HG02623 (cell line): Measurements from ENCODE around the gene ANKRD13C.

Experiments used
- ATAC-seq: cut with Tn5 transposase; IDR thresholded peaks from one replicate; pipeline ENCODE4 v1.9.1; 2021; ENCODE audit warnings: moderate library complexity; ENCODE audit not compliant: unreplicated experiment

The ANKRD13C gene

DNA sequence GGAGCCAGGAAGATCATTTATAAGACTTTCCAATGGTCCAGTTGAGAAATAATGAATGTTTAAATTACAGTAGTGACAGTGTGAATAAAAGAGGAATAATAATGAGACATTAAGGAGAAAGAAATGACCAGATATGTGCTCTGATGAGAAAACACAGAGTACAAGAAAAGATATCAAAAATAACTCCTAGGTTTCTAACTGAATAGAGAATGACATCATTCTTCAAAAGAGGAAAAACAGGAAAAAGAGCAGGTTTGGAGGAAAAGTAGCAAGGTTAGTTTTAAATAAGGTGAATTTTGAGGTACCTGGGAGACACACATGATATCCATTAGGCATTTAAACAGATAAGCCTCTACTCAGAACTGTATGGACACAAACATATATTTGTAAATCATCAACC lies 55.0 kb downstream of the ANKRD13C start:
- no peak for ATAC-seq

DNA sequence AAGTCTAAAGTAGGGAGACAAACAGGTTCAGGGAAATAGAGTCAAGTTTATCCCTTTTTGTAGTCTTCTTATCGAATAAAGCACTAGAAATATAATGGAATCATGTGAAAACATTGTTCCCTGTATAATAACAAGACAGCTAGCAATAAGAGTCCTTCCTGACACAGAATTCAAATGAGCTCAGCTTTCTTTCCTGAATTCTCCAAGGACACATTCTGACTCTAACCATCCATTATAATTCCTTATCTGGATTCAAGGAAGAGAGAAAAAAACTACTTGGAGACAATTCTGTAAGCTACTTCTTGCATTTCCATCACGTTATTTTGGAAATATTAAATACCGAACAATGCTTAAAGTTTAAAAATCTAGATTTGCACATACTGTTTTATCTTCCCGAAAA lies 58.8 kb downstream of the ANKRD13C start:
- no peak for ATAC-seq

DNA sequence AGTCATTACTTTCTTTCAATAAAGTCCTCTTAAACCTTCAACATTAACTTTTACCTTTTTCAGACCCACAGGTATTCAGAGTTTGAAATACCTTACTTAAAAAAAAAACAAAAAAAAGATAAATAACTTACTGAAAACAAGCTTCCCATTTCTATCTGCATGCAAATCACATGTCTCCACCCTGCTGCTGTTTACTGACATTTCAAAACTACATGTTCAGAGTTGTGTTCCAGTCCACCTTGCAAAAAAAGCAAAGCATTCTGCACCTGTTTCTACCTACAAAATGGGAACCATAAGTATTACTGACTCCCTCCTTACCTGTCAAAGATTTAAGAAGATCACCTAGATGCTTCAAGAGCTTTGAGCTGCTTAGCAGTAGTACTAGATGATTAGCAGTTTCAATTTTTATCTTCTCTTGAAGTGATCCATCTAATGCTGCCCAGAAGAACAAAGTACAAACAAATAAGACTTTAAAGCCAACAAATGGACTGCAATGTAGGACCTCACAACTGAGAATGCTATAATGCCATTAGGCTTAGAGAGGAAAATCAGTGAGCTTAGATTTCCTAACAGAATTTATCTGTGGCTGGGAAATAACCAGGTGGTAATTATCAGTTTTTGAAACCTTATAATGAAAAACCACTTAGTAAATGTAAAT lies 61.2 kb downstream of the ANKRD13C start:
- ATAC-seq = no peak

DNA sequence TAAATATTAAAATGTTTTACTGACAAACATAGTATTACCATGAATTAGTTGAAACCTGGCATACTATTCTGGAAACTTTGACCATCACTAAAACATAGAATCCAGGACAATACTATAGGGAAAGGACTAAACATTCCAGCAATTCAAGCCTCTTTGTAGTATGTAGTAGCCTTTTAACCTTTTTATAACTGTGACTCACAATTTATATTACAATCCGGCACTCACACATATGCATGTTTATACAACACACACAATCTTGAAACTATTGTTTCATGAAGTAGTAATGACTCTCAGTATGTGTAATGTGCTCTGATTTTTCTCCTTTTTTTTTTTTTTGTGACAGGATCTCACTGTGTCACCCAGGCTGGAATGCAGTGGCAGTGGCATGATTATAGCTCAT lies 64.3 kb downstream of the ANKRD13C start:
- no peak for ATAC-seq

DNA sequence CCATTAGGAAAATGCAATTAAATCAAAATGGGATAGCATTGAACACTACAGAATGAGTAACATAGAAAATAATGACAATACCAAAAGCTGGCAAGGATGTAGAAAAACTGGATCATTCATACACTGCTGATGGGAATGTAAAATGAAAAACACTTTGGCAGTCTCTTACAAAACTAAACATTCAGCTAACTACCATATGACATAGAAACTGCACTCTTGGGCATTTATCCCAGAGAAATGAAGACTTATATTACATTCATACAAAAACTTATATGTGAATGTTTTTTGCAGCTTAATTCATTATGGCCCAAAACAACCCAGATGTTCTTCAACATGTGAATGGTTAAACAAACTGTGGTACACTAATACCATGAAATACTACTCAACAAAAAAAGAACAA lies 66.4 kb downstream of the ANKRD13C start:
- ATAC-seq = no peak

DNA sequence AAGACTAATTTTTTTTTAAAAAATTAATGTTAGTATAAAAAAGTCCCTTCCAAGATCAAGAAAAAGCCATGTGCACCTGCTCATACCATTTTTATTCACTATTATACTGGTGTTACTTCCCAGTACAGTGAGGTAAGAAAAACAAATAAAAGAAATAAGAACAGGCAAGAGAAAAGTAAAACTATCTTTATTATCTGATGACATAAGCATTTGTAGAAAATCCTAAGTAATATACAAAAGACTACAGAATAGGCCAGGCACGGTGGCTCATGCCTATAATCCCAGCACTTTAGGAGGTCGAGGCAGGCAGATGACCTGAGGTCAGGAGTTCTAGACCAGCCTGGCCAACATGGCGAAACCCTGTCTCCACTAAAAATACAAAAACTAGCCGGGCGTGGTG lies 68.1 kb downstream of the ANKRD13C start:
- no peak for ATAC-seq

DNA sequence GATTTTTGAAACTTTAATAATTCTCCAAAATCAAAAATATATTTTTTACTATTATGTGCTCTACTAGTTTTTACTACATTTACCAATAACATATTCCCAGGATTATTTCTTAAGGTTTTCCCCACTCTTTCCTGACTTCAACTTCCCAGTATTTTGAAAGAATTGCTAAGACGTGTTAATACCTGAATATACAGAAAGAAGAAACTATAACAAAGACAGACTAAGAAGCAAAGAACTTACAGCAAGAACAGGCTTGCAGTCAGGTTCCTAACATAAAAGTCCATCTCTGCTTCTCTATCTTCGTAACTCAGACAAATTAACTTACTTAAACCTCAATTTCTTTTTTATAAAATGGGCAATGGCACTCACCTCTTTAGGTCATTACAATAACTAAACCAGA lies 70.2 kb downstream of the ANKRD13C start:
- ATAC-seq = no peak

DNA sequence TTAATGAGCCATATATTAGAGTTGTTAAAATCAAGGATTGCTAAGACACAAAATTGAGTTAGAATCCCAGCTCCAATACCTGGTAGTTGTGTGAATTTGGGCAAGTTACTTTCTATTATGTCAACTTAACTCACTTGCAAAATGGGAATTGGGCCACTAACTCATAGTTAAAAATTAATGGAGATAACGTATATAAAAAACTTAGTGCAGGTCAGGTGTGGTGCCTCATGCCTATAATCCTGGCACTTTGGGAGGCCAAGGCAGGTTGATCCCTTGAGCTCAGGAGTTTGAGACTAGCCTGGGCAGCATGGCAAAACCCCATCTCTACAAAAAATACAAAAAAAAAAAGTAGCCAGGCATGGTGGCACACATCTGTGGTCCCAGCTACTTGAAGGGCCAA lies 75.8 kb downstream of the ANKRD13C start:
- no peak for ATAC-seq

DNA sequence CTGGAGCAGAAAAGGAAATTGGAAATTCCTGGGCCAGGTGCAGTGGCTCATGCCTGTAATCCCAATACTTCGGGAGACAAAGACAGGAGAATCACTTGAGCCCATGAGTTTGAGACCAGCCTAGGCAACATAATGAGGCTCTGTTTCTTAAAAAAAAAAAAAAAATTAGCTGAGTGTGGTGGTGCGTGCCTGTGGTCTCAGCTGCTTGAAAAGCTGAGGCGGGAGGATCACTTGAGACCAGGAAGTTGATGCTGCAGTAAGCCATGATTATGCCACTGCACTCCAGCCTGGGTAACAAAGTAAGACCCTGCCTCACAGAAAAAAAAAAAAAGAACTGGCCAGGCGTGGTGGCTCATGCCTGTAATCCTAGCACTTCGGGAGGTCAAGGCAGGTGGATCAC lies 76.6 kb downstream of the ANKRD13C start:
- ATAC-seq = no peak

DNA sequence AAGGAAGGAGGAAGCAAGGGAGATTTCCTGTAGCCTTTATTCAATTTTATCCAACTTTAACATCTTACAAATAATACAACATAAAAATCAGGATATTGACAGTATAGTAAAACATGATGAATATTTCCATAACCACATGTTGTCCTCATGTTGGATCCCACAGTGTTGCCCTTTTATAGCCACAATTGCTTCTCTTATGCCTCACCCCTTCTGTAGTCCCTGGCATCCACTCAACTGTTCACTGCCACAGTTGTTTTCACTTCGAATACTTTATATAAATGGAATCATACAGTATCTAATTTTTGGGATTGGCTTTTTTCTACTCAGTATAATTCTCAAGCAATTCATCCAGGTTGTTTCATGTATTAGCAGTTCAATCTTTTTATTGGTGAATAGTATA lies 88.6 kb downstream of the ANKRD13C start:
- no peak for ATAC-seq

DNA sequence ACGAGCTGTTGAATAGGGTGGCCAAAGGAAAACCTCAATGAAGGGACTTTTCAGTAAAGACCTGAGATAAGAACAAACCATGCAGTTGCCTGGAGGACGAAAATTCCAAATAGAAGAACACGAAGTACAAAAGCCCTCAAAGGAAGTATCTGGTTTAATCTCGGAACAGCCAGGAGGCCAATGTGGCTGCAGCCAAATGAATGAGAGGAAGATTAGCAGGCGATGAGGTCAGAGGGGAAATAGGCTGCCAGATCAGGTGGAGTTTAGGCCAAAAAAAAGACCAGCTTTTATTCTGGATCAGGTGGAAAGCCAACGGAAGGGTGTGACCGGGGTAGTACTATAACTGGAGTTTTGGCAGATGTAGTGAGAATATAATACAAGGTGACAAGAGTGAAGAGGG lies 89.7 kb downstream of the ANKRD13C start:
- no peak for ATAC-seq

DNA sequence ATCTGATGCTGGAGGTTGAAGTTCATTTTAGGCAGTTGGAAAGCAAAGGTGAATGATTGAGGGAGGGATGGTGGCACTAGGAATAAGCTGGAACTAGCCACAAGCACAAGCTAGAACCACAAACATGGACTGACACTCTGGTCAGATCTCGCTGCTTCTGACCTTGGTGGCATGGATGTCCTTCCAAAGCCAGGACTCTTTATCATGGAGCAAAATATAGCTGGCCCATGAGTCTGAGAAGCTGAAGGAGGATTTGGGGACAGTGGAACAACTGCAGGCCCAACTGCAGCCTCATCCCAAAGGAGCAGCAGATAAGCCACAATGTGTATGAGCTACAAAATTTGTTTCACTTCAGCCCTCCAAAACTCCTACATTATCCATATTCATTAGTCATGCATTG lies 97.9 kb downstream of the ANKRD13C start:
- ATAC-seq = no peak

DNA sequence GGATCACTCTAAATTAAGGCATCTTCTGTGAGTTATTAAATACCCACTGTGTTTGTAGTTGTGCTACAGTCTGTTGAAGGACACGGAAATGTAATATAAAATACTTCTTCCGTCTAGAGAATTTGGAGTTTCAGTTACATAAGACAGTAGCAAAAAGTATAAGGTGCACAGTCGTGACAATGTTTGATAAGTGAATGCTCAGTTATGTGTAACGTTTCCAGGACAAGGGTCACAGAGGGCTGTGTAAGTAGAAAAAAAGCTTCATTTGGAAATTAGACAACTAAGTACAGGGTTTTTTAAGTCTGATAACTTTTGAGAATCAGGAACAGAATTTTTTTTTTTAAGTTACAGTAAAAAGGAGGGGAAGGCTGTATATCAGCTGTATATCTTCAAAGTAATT lies 105.8 kb downstream of the ANKRD13C start:
- ATAC-seq = no peak

DNA sequence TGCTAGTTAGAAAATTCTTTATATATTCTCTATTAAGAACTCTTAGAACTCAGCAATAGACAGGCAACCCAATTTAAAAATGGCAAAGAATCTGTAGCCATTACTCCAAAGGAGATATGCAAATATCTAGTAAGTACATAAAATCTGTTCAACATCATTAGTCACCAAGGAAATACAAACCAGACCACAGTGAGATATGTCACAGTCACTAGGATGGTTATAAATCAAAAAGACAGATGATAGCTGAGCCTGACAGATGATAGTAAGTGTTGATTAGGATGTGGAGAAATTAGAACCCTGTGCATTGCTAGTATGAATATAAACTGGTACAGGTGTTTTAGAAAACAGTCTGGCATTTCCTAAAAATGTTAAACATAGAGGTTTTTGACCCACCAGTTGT lies 106.8 kb downstream of the ANKRD13C start:
- no peak for ATAC-seq

DNA sequence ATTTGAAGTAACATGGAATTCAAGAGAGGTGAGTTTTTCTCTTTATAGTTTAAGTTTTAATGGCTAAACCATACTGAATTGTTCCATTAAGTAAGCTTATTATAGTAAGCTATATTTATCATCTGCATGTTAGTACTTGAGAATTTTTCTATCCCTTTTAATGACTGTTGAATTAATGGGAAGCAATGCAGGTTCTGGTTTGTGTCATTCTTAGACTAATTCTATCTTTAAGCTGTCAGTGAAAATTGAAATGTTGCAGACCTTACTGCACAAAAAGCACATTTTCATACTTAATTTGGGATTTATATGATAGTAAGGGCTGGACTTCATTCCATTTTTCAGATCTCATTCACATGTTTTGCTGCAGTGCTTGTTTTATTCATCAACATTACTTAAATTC lies 107.4 kb downstream of the ANKRD13C start:
- ATAC-seq = no peak

DNA sequence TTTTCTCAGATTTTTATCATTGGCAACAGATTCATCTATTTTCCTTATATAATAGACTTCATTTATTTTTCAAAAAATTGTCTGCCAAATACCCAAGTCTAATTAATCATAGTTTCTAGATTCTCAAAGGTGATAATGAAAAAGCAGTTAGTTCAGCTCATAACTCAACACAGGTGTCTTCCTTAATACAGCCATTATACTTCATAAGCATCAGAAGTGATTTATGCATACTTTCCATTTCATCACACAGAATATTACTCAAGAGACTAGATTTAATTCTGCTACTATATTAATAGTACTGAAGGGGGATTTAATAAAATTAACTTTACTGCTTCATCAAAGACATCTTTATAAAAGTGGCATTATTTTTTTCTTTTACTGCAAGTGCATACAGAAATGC lies 114.6 kb downstream of the ANKRD13C start:
- ATAC-seq = no peak

DNA sequence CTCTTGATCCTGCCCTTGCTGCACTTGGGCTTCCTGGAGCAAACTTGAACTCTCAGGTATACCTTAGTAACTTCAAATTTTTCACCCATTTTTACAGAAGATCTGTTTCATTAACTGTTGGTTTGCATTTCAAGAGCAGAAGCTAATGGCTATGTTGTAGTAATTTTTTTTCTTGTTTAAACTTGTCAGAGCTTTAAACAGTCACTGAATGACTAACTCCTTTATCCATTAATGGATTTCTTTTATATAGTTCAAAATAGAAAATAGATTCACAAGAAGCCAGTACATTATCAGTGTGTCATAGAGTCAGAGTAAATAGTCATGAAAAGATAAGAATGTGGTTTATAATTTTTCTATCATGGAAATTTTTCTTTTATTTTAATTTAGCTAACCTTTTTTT lies 119.8 kb downstream of the ANKRD13C start:
- no peak for ATAC-seq

DNA sequence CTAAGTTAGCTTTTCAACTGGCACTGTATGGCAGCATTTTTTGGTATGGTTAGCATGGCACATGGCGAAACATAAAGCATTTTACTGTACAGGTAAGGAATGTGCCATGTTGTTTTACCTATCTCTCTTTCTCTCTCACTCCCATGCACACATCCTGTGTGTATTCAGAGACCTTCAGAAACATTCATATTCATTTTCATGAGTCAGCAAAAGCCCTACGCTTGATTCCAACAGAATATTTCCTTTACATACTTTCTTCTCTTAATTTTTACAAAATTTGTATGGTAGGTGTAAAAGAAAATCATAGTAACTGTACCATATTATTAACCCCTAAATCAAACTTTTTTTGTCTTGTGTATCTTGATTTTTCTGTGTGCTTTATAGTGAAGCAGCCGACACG lies 123.0 kb downstream of the ANKRD13C start:
- no peak for ATAC-seq

DNA sequence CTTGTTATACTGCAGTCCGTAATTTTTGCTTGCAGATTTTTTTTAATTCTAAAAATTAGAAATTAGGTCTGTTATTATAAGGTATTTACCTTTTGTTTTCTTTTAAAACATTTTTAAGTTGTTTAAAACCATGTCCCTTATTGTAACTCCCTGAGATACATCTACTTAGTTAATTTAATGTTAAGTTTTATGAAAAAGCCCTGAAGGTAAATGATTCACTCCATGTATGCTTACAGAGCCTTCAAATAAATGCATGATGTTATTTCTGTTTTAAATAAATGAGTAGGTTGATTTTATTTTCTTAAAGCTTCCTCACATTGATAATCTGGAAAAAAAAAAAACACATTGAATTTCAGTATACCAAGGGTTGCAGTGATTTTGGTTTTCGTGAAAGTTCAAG lies 125.9 kb downstream of the ANKRD13C start:
- no peak for ATAC-seq

DNA sequence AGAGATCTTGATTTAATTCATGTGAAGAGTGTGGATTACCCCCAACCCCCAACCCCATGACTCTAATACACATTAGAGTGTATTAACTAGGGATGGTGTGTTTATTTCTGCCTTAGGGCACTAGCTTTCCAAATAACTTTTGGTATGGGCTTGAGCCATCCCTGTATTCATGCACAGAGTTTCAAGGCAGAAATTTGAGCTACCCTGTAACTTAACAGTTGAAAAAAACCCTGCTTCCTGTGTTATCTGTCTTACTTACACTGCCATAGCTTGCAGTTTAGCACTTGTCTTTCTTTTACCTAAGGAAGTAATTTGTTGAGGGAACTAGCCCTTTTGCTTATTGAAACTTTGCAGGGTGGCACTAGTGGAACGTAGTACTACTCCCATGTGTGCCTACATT lies 127.1 kb downstream of the ANKRD13C start:
- peak; percentile 44 for ATAC-seq

DNA sequence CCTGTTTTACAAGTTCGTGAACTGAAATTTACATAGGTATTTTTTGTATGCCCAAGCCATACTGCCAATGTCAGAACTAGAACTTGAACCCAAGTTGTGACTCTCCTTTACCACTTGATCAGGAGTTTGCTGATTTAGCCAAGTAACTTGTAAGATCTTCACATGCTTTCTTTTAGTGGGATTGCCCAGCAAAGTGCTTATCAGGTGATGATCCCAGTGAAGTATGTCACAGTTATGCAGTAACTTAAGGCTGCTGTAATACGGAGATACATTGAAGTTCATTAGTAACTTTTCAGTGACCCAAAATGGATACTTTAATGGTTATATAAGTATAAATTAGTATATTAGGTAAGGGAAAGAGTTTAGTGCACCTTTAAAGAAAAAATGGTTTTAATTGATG lies 129.6 kb downstream of the ANKRD13C start:
- no peak for ATAC-seq

DNA sequence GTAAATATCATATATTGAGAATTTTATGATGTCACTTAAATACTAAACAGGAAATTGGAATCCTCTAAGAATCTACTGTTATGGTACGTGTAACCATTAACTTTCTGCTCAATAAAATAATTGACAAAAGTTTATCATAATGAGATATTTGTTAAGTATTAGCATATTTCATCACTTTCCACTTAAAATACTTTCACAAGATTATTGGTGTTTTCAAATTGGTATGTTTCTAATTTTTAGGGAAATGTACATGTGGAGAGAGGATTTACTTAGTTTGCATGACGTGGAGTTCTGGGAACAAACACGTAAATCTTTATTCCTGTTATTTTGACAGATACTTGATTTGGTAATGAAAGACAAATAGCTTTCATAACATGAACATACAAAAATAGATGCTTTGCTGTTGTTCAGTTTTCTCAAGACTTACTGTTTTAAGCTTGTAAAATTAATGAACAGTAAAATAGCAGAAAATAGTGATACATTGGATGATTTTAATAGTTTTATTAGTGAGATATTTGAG lies 131.7 kb downstream of the ANKRD13C start:
- no peak for ATAC-seq
